ENCODE data around the gene APC. TPM values are rescaled to one million over a fixed set of nuclear protein-coding genes. Genes with fewer than 3 reads are reported as not detected.

The APC gene
- total RNA-seq, 1 donor from 2014 or later: 53.9 TPM

DNA sequence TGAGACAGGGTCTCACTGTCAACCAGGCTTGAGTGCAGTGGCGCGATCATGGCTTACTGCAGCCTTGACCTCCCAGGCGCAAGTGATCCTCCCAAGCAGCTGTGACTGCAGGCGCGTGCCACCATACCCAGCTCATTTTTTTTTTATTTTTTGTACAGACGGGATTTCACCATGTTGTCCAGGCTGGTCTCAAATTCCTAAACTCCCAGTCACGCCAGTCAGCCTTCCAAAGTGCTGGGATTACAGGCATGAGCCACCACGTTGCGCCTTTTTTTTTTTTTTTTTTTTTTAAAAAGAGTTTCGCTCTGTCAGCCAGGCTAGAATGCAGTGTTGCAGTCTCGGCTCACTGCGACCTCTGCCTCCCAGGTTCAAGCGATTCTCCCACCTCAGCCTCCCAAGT lies 96.3 kb downstream of the APC start:
- Histone ChIP-seq H3K27ac (ENCODE audit: low read depth, low read length) (no peak overlapping the region), H3K4me3 (ENCODE audit: insufficient read depth, low read depth, low read length) (no peak overlapping the region), H3K27me3 (ENCODE audit: insufficient read depth, low read length) (no peaks in the 10 kb centered on the region), H3K9me3 (ENCODE audit: insufficient read depth, low read depth, low read length) (no peaks in the 10 kb centered on the region), H3K9ac (ENCODE audit: low read length) (no peak overlapping the region), H2AFZ (ENCODE audit: low read depth, low read length) (no peak overlapping the region), H3K4me1 (ENCODE audit: insufficient read depth, low read length) (no peaks in the 10 kb centered on the region), H3K4me2 (ENCODE audit: low read length) (no peak overlapping the region), H3K79me2 (ENCODE audit: insufficient read depth, low read length) (no peaks in the 10 kb centered on the region), H3K36me3 (ENCODE audit: insufficient read depth, low read length) (peaks cover 33% of the 10 kb centered on the region), H4K20me1 (ENCODE audit: insufficient read depth, low read length) (no peaks in the 10 kb centered on the region)
- no peaks in the 10 kb centered on the region for H3K27me3 Mint-ChIP-seq (ENCODE audit: low read depth, unreplicated experiment)
- H3K36me3 Mint-ChIP-seq (ENCODE audit: low read depth, unreplicated experiment): peaks cover 9% of the 10 kb centered on the region
- no peak for DNase-seq (ENCODE audit: low read depth)
- no peaks in the 10 kb centered on the region for H3K9me3 Mint-ChIP-seq (ENCODE audit: unreplicated experiment)
- no peak for FAIRE-seq
- H3K4me1 Mint-ChIP-seq (ENCODE audit: low read depth, unreplicated experiment): no peaks in the 10 kb centered on the region
- H3K4me3 Mint-ChIP-seq (ENCODE audit: unreplicated experiment): no peak overlapping the region
- no peak for TF ChIP-seq EZH2 (IDR thresholded peaks at IDR 0.05; ENCODE audit: insufficient read depth, low read length)
- TF ChIP-seq, protein P1, sequence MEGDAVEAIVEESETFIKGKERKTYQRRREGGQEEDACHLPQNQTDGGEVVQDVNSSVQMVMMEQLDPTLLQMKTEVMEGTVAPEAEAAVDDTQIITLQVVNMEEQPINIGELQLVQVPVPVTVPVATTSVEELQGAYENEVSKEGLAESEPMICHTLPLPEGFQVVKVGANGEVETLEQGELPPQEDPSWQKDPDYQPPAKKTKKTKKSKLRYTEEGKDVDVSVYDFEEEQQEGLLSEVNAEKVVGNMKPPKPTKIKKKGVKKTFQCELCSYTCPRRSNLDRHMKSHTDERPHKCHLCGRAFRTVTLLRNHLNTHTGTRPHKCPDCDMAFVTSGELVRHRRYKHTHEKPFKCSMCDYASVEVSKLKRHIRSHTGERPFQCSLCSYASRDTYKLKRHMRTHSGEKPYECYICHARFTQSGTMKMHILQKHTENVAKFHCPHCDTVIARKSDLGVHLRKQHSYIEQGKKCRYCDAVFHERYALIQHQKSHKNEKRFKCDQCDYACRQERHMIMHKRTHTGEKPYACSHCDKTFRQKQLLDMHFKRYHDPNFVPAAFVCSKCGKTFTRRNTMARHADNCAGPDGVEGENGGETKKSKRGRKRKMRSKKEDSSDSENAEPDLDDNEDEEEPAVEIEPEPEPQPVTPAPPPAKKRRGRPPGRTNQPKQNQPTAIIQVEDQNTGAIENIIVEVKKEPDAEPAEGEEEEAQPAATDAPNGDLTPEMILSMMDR (IDR thresholded peaks at IDR 0.05; ENCODE audit: insufficient read depth, low read depth, low read length): no peak
- H3K27ac Mint-ChIP-seq (ENCODE audit: unreplicated experiment): no peak overlapping the region

DNA sequence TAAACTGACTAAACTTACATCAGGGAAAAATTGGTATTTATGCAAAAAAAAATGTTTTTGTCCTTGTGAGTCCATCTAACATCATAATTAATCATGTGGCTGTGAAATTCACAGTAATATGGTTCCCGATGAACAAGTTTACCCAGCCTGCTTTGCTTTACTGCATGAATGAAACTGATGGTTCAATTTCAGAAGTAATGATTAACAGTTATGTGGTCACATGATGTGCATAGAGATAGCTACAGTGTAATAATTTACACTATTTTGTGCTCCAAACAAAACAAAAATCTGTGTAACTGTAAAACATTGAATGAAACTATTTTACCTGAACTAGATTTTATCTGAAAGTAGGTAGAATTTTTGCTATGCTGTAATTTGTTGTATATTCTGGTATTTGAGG lies 106.8 kb downstream of the APC start:
- no peak overlapping the region for H3K9ac ChIP-seq (ENCODE audit: low read length)
- H3K36me3 ChIP-seq (ENCODE audit: insufficient read depth, low read length): peaks cover 10% of the 10 kb centered on the region
- H3K4me2 ChIP-seq (ENCODE audit: low read length): no peak overlapping the region
- Mint-ChIP-seq H3K9me3 (ENCODE audit: unreplicated experiment) (no peaks in the 10 kb centered on the region), H3K27me3 (ENCODE audit: low read depth, unreplicated experiment) (no peaks in the 10 kb centered on the region), H3K4me1 (ENCODE audit: low read depth, unreplicated experiment) (peaks cover 2% of the 10 kb centered on the region), H3K36me3 (ENCODE audit: low read depth, unreplicated experiment) (peaks cover 16% of the 10 kb centered on the region), H3K27ac (ENCODE audit: unreplicated experiment) (no peak overlapping the region), H3K4me3 (ENCODE audit: unreplicated experiment) (no peak overlapping the region)
- TF ChIP-seq, protein P1 (IDR thresholded peaks at IDR 0.05; ENCODE audit: insufficient read depth, low read depth, low read length): no peak
- TF ChIP-seq EZH2 (IDR thresholded peaks at IDR 0.05; ENCODE audit: insufficient read depth, low read length): no peak
- H2AFZ ChIP-seq (ENCODE audit: low read depth, low read length): no peak overlapping the region
- H4K20me1 ChIP-seq (ENCODE audit: insufficient read depth, low read length): no peaks in the 10 kb centered on the region
- FAIRE-seq (no peak), DNase-seq (ENCODE audit: low read depth) (no peak)
- no peak overlapping the region for H3K4me3 ChIP-seq (ENCODE audit: insufficient read depth, low read depth, low read length)
- no peaks in the 10 kb centered on the region for H3K79me2 ChIP-seq (ENCODE audit: insufficient read depth, low read length)
- H3K27me3 ChIP-seq (ENCODE audit: insufficient read depth, low read length): no peaks in the 10 kb centered on the region
- H3K27ac ChIP-seq (ENCODE audit: low read depth, low read length): no peak overlapping the region
- no peaks in the 10 kb centered on the region for H3K9me3 ChIP-seq (ENCODE audit: insufficient read depth, low read depth, low read length)
- H3K4me1 ChIP-seq (ENCODE audit: insufficient read depth, low read length): no peaks in the 10 kb centered on the region

DNA sequence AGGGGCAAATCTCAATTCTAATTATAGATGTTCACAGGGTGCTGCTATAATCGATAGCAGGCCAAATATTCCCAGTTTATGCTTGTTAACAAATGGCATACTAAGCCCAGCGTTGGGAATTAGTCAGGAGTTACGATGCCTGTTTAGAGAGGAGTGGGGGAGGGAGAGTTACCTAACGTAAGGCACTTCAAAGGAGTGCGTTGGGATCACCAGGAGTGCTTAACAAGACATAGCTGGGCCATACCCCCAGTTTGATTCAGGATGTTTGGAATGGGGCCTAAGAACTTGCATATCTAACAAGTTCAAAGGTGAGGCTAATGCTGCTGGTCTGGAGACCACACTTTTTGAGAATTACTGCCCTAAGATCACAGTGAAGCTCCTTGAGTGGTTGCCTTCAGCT lies 108.9 kb downstream of the APC start:
- no peaks in the 10 kb centered on the region for H3K79me2 ChIP-seq (ENCODE audit: insufficient read depth, low read length)
- Mint-ChIP-seq H3K27me3 (ENCODE audit: low read depth, unreplicated experiment) (no peaks in the 10 kb centered on the region), H3K36me3 (ENCODE audit: low read depth, unreplicated experiment) (peaks cover 2% of the 10 kb centered on the region), H3K4me3 (ENCODE audit: unreplicated experiment) (no peak overlapping the region), H3K4me1 (ENCODE audit: low read depth, unreplicated experiment) (peaks cover 2% of the 10 kb centered on the region), H3K27ac (ENCODE audit: unreplicated experiment) (no peak overlapping the region), H3K9me3 (ENCODE audit: unreplicated experiment) (no peaks in the 10 kb centered on the region)
- H3K27ac ChIP-seq (ENCODE audit: low read depth, low read length): no peak overlapping the region
- H3K9ac ChIP-seq (ENCODE audit: low read length): no peak overlapping the region
- FAIRE-seq: no peak
- no peaks in the 10 kb centered on the region for H3K27me3 ChIP-seq (ENCODE audit: insufficient read depth, low read length)
- TF ChIP-seq, protein P1 (IDR thresholded peaks at IDR 0.05; ENCODE audit: insufficient read depth, low read depth, low read length): no peak
- TF ChIP-seq EZH2 (IDR thresholded peaks at IDR 0.05; ENCODE audit: insufficient read depth, low read length): no peak
- no peak overlapping the region for H2AFZ ChIP-seq (ENCODE audit: low read depth, low read length)
- DNase-seq (ENCODE audit: low read depth): no peak
- H3K4me2 ChIP-seq (ENCODE audit: low read length): no peak overlapping the region
- no peaks in the 10 kb centered on the region for H3K9me3 ChIP-seq (ENCODE audit: insufficient read depth, low read depth, low read length)
- H3K4me1 ChIP-seq (ENCODE audit: insufficient read depth, low read length): no peaks in the 10 kb centered on the region
- H3K4me3 ChIP-seq (ENCODE audit: insufficient read depth, low read depth, low read length): no peak overlapping the region
- H3K36me3 ChIP-seq (ENCODE audit: insufficient read depth, low read length): no peaks in the 10 kb centered on the region
- H4K20me1 ChIP-seq (ENCODE audit: insufficient read depth, low read length): no peaks in the 10 kb centered on the region

All from astrocyte (in vitro differentiated cells and primary cell).